Kidney epithelial cell (primary cell): ENCODE measurements around the gene RTN4IP1. TPM values are rescaled to one million over a fixed set of nuclear protein-coding genes. Genes with fewer than 3 reads are reported as not detected.
"Not testable (repeated sequence)": the region's sequence is repeated elsewhere in the genome, so short reads cannot be mapped to it uniquely, and the experiment has no call there.

Experiments used
- DNase-seq: peaks from one replicate; pipeline ENCODE4 v3.0.0-alpha.2; 2010; ENCODE audit warnings: low read depth
- H3K27me3 ChIP-seq: 2 replicates; pipeline ENCODE4 v1.6.0; 2011; ENCODE audit warnings: low read length; ENCODE audit not compliant: control insufficient read depth, insufficient read depth
- H3K36me3 ChIP-seq: 2 replicates; pipeline ENCODE4 v1.5.1; 2011; ENCODE audit warnings: low read length; ENCODE audit not compliant: control insufficient read depth, insufficient read depth
- H3K4me3 ChIP-seq: 2 replicates; pipeline ENCODE4 v1.5.1; 2011; ENCODE audit warnings: low read depth, mild to moderate bottlenecking, control low read depth, low read length
- total RNA-seq: library from RNA; depleted of rRNA; stranded (reverse); fragments of >200 nt; gene quantifications from 2 replicates; pipeline ENCODE4 v1.2.3, GENCODE V29; 2015
- TF ChIP-seq, protein P1 (sequence below): IDR thresholded peaks from 2 replicates; pipeline ENCODE4 v1.5.1; 2011; ENCODE audit warnings: mild to moderate bottlenecking, moderate library complexity, low read length, control low read depth, inconsistent platforms; ENCODE audit not compliant: insufficient read depth, poor library complexity, severe bottlenecking

RTN4IP1 gene
- total RNA-seq, 1 donor from 2014 or later: 8.2 TPM

DNA sequence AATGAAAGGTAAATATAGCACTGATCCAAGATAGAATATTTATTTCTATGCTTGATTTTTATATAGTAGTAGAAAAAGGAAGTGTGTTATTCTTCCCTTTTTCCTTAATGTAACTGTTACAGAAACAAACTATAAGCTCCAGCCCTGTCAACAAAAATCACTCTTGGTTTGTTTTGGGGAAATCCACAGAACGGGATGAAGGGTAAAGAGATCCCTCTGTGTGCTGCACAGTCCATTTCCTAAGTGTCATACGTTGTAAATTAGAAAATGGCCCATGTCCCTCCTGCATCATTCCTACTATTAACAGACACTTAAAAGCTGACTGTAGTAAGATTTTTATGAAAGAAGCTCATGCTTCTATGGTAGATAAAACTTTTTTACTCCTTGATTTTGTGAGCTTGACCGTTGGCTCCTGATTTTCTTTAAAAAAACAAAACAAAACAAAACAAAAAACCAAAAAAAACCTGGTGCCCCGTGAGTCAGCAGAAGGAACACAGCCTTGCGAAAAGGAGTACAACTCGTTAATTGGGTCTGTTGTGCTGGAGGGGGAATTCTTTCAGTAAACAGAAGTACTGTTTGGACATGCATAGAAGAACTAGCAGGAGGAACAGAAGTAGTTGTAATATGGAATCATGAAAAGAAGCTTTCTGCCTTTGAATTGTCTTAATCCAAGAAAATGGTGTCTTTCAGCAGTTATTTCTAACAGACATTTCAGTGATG, 67.5 kb downstream of the RTN4IP1 start:
- TF ChIP-seq, protein P1, sequence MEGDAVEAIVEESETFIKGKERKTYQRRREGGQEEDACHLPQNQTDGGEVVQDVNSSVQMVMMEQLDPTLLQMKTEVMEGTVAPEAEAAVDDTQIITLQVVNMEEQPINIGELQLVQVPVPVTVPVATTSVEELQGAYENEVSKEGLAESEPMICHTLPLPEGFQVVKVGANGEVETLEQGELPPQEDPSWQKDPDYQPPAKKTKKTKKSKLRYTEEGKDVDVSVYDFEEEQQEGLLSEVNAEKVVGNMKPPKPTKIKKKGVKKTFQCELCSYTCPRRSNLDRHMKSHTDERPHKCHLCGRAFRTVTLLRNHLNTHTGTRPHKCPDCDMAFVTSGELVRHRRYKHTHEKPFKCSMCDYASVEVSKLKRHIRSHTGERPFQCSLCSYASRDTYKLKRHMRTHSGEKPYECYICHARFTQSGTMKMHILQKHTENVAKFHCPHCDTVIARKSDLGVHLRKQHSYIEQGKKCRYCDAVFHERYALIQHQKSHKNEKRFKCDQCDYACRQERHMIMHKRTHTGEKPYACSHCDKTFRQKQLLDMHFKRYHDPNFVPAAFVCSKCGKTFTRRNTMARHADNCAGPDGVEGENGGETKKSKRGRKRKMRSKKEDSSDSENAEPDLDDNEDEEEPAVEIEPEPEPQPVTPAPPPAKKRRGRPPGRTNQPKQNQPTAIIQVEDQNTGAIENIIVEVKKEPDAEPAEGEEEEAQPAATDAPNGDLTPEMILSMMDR: no peak
- H3K27me3 ChIP-seq: no peaks in the 10 kb centered on the region
- H3K36me3 ChIP-seq: no peaks in the 10 kb centered on the region
- no peak for DNase-seq
- no peak overlapping the region for H3K4me3 ChIP-seq

DNA sequence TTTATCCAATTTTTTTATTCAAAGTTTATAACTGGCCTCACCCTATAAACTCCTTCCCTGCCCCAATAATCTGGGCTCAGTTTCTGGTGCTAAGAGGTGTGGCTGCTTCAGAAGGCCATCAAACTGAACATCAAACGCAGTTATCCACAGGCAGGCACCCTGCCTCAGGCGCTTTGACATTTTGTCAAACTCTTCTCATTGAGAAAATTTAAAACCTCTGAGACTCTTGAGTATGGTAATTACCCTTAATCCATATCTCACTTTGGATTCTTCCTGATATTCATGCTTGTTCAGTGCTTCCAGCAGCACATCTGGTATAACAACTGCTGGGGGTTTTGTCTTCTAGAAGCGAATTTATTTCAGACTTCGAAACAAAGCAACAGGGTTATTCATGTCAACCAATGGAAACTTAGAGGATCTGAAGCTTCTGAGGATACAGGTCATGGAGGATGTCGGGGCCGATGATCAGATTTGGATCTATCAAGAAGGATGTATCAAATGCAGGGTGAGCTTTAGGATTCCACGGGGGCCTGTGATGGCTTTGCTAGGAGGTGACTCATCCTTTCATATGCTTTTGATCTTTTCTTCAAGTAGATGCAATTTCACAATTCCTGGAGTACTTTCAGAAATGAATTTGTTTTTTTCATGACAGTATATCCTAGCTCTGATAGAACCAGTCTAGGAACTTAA, 68.2 kb downstream of the RTN4IP1 start:
- Histone ChIP-seq H3K27me3 (no peaks in the 10 kb centered on the region), H3K4me3 (no peak overlapping the region), H3K36me3 (no peaks in the 10 kb centered on the region)
- no peak for DNase-seq
- TF ChIP-seq, protein P1: no peak

DNA sequence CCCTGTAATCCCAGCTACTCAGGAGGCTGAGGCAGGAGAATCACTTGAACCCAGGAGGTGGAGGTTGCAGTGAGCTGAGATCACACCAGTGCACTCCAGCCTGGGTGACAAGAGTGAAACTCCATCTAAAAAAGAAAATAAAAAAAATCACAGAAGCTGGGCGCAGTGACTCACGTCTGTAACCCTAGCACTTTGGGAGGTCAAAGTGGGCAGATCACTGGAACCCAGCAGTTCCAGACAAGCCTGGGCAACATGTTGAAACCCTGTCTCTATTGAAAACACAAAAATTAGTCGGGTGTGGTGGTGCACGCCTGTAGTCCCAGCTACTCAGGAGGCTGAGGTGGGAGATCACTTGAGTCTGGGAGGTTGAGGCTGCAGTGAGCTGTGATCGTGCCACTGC, 69.6 kb downstream of the RTN4IP1 start:
- H3K4me3 ChIP-seq, H3K36me3 ChIP-seq, H3K27me3 ChIP-seq, DNase-seq: not testable (repeated sequence)

DNA sequence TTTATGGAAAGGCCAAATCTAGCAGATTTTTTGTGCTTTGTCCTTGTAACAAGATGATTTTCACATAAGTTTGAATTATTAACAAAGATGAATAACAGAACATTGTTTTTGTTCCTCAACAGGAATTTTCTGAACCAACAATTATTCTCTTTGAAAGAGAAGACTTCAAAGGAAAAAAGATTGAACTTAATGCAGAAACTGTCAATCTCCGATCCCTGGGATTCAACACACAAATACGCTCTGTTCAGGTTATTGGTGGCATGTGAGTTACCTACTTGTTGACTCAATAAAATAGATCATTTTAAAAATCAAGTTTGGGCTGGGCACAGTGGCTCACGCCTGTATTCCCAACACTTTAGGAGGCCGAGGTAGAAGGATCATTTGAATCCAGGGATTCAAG, 70.9 kb downstream of the RTN4IP1 start:
- Histone ChIP-seq H3K4me3 (no peak overlapping the region), H3K27me3 (no peaks in the 10 kb centered on the region), H3K36me3 (no peaks in the 10 kb centered on the region)
- TF ChIP-seq, protein P1: no peak
- no peak for DNase-seq

DNA sequence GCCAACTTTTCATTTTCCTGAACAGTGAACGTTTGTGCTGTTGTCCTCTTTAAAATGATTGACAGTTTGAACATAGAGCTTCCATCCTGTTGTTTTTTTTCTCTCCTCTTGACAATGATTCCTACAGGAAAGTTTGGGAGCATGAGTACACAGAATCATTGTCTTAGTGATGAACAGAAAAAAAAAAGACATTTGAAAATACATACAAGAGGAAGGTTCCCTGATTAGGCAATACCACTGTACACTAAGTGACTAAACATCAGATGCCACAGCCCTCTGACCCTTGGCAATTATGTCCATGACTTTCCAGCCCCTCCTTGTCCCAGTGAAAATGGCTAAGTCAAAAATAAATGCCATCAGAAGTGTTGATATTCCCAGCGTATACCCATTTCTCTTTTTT, 71.5 kb downstream of the RTN4IP1 start:
- H3K27me3 ChIP-seq: no peaks in the 10 kb centered on the region
- no peak for DNase-seq
- no peak overlapping the region for H3K4me3 ChIP-seq
- TF ChIP-seq, protein P1: no peak
- no peaks in the 10 kb centered on the region for H3K36me3 ChIP-seq

DNA sequence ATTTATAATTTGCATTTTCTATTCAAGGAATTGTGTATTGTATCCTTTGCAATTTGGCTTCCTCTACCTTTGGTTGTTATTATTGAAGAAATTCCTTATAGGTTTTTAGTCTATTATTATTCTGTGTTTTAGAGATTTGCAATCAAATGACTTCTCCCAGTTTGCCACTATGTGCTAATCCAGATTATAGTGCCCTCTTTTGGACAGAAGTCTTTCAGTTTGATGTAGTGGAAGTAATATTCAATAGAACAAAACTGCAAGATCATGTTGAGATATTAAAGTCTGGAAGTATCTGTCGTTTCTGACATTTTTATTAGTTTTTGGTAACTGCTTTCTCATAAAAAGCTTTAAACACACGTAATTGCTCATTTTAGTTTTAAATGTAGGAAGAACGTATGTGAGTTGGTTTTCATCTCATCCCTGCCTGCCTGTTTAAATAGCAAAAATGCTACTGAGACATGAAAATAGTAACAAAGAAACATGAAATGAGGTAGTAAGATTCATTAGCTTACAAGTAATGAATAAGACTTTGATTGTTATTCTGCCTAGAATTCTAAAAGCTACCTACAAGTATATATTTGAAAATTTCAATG, 72.8 kb downstream of the RTN4IP1 start:
- TF ChIP-seq, protein P1: peak; percentile 32
- Histone ChIP-seq H3K4me3 (no peak overlapping the region), H3K27me3 (no peaks in the 10 kb centered on the region), H3K36me3 (no peaks in the 10 kb centered on the region)
- DNase-seq: no peak
